GM21723 (cell line): ENCODE data around the gene USP5.

ENCODE experiments used
- ATAC-seq: cut with Tn5 transposase; IDR thresholded peaks from one replicate; pipeline ENCODE4 v1.9.1; 2021; ENCODE audit warnings: mild to moderate bottlenecking, moderate library complexity; ENCODE audit not compliant: unreplicated experiment

The USP5 gene

GRCh38 chr12:6825398-6826124 is 26.4 kb upstream of the USP5 start:
- no peak for ATAC-seq

- no peak for ATAC-seq
These were observed 25.7 kb upstream of the USP5 start for GRCh38 chr12:6826125-6826733.

GRCh38 chr12:6826734-6827436 is 25.1 kb upstream of the USP5 start:
- no peak for ATAC-seq

GRCh38 chr12:6827437-6827911 is 24.5 kb upstream of the USP5 start:
- ATAC-seq = no peak

GRCh38 chr12:6827982-6828780 is 23.8 kb upstream of the USP5 start, which contains the start of gene P3H3:
P3H3 (plus strand) TSS chr12:6828407; CDS start chr12:6828441, 34 bp downstream.
- no peak for ATAC-seq

- no peak for ATAC-seq
These were observed 23.0 kb upstream of the USP5 start for GRCh38 chr12:6828781-6829535.

- no peak for ATAC-seq
These were observed 22.3 kb upstream of the USP5 start for GRCh38 chr12:6829536-6830220.

- no peak for ATAC-seq
These were observed 21.6 kb upstream of the USP5 start for GRCh38 chr12:6830286-6830890.

- no peak for ATAC-seq
These were observed 21.0 kb upstream of the USP5 start for GRCh38 chr12:6830999-6831398.

GRCh38 chr12:6831450-6831995 is 20.4 kb upstream of the USP5 start:
- ATAC-seq = no peak

- ATAC-seq = no peak
These were observed 19.8 kb upstream of the USP5 start for GRCh38 chr12:6832125-6832524.

GRCh38 chr12:6833189-6833890 is 18.6 kb upstream of the USP5 start:
- ATAC-seq = no peak

- no peak for ATAC-seq
These were observed 17.7 kb upstream of the USP5 start for GRCh38 chr12:6834254-6834653.

GRCh38 chr12:6834873-6835272 is 17.1 kb upstream of the USP5 start:
- ATAC-seq = no peak

- no peak for ATAC-seq
These were observed 15.1 kb upstream of the USP5 start for GRCh38 chr12:6836851-6837250.

GRCh38 chr12:6837370-6838060 is 14.4 kb upstream of the USP5 start:
- ATAC-seq = no peak

- no peak for ATAC-seq
These were observed 13.1 kb upstream of the USP5 start for GRCh38 chr12:6838854-6839253.
